ENCODE data around the gene PTTG1IP. TPM values are rescaled to one million over a fixed set of nuclear protein-coding genes. Genes with fewer than 3 reads are reported as not detected.

PTTG1IP gene
- total RNA-seq, 2 experiments from 2014 or later, result 60.7 to 61.8 TPM

DNA sequence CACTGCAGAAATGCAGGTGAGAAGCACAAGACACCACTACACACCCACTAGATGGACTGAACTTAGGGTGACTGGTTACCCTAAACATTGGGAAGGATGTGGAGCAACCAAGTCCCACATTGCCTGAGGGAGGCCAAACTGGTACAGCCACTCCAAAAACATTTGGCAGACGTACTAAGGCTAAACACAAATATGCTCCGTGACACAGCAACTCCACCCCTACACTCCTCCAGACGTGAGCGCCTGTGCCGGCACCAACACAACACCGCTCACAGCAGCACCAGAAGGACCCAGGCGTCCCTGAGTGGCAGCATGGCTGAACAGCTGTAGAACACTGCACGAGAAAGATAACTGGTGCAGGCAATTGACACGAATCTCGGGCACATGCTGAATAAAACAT is 14.7 kb downstream of the PTTG1IP start:
- POLR2A ChIA-PET, result no interaction called here
- H3K27me3 Mint-ChIP-seq, result no peaks in the 10 kb centered on the region
- CTCF ChIA-PET, result no interaction called here
- no peaks in the 10 kb centered on the region for H3K9me3 Mint-ChIP-seq
- peaks cover 24% of the 10 kb centered on the region for H3K36me3 Mint-ChIP-seq (ENCODE audit: low read depth)
- intact Hi-C loops (cut with micrococcal nuclease), result no loop called here
- no peak for TF ChIP-seq CTCF (IDR thresholded peaks at IDR 0.05)
- no peak overlapping the region for H3K27ac Mint-ChIP-seq
- H3K4me1 Mint-ChIP-seq (ENCODE audit: low read depth), result peaks cover 32% of the 10 kb centered on the region
- no peak overlapping the region for H3K4me3 Mint-ChIP-seq
- no peak for DNase-seq
- ATAC-seq, result no peak

DNA sequence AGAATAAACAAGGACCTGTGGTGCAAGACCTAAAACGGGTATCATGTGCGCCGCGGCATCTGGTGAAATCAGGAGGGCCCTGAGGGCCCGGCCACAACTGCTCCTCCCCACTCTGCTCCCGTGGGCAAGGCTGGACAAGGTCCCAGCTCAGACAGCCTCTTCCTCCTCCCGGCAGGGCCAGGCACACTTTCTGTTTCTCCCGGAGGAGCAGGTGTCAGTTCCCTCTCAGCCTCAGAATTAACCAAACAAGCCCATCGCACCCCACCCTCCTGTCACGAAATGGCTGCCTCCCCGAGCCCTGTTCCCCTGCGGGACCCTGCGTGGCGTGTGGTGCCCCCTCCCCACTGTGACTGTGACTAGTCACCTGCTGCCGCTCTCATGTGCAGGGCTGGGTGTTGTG is 15.2 kb downstream of the PTTG1IP start:
- H3K27me3 Mint-ChIP-seq, result no peaks in the 10 kb centered on the region
- H3K36me3 Mint-ChIP-seq (ENCODE audit: low read depth), result peaks cover 27% of the 10 kb centered on the region
- peaks cover 31% of the 10 kb centered on the region for H3K4me1 Mint-ChIP-seq (ENCODE audit: low read depth)
- H3K9me3 Mint-ChIP-seq, result no peaks in the 10 kb centered on the region
- TF ChIP-seq CTCF (IDR thresholded peaks at IDR 0.05), result no peak
- ChIA-PET CTCF (interaction anchor here (1.6 kb wide), 1 partner anchor 65 kb away, joined by 6 read pairs; no protein-coding TSS in a partner anchor), POLR2A (no interaction called here)
- intact Hi-C loops (cut with micrococcal nuclease), result no loop called here
- DNase-seq (no peak), ATAC-seq (no peak)
- H3K27ac Mint-ChIP-seq, result no peak overlapping the region
- no peak overlapping the region for H3K4me3 Mint-ChIP-seq

DNA sequence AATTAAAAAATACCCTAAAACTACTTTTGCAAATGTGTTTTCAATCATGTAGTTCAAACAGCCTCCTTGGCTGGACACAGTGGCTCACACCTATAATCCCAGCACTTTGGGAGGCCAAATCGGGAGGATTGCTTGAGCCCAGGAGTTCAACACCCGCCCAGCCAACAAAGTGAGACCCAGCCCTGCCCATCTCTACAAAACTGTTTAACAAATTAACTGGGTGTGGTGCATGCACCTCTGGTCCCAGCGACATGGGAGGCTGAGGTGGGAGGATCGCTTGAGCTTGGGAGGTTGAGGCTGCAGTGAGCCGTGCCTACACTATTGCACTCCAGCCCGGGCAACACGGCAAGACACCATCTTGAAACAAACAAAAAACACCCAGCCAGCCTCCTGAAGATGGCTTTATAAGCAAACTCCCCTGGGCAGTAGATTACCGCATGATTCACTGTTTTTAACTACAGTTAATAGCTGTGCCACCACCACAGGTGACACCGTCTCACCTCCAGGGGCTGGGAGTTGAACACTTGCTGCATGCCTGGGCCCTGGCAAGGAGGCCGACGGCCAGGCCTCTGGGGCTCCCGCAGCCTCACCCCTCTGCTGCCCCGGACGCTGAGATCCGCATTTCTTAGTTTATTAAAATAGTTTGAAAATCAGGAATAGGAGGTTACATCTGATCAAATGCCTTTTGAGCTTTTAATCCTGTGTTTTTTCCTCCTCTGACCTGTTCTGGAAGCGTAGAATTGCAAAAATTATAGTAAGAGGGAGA is 16.2 kb downstream of the PTTG1IP start:
- no peak for DNase-seq
- Mint-ChIP-seq H3K27me3 (no peaks in the 10 kb centered on the region), H3K4me3 (no peak overlapping the region), H3K27ac (no peak overlapping the region), H3K36me3 (ENCODE audit: low read depth) (peaks cover 36% of the 10 kb centered on the region), H3K9me3 (no peaks in the 10 kb centered on the region), H3K4me1 (ENCODE audit: low read depth) (peaks cover 29% of the 10 kb centered on the region)
- CTCF ChIA-PET, result interaction anchor here (1.6 kb wide), 1 partner anchor 64 kb away, joined by 6 read pairs; no protein-coding TSS in a partner anchor
- POLR2A ChIA-PET, result no interaction called here
- intact Hi-C loops (cut with micrococcal nuclease), result no loop called here
- no peak for TF ChIP-seq CTCF (IDR thresholded peaks at IDR 0.05)
- no peak for ATAC-seq

- intact Hi-C loops (cut with micrococcal nuclease), result no loop called here
- DNase-seq (no peak), ATAC-seq (no peak)
- Mint-ChIP-seq H3K4me3 (no peak overlapping the region), H3K36me3 (ENCODE audit: low read depth) (peaks cover 37% of the 10 kb centered on the region), H3K27me3 (no peaks in the 10 kb centered on the region), H3K27ac (no peak overlapping the region), H3K4me1 (ENCODE audit: low read depth) (peaks cover 32% of the 10 kb centered on the region), H3K9me3 (no peaks in the 10 kb centered on the region)
- ChIA-PET CTCF (interaction anchor here (1.4 kb wide), 1 partner anchor 55 kb away, joined by 4 read pairs; the partner anchor contains the start of gene UBE2G2), POLR2A (interaction anchor here (0.6 to 0.9 kb wide), 2 partner anchors 10 to 99 kb away, joined by 3 to 4 read pairs; no protein-coding TSS in a partner anchor)
- TF ChIP-seq CTCF (IDR thresholded peaks at IDR 0.05), result no peak
These were observed 17.4 kb downstream of the PTTG1IP start for GRCh38 chr21:44856131-44856530.

GRCh38 chr21:44855572-44855971 is 17.9 kb downstream of the PTTG1IP start:
- Mint-ChIP-seq H3K36me3 (ENCODE audit: low read depth) (peaks cover 41% of the 10 kb centered on the region), H3K27me3 (no peaks in the 10 kb centered on the region), H3K4me3 (no peak overlapping the region), H3K9me3 (no peaks in the 10 kb centered on the region), H3K27ac (no peak overlapping the region), H3K4me1 (ENCODE audit: low read depth) (peaks cover 34% of the 10 kb centered on the region)
- DNase-seq (no peak), ATAC-seq (no peak)
- intact Hi-C loops (cut with micrococcal nuclease), result no loop called here
- ChIA-PET CTCF (interaction anchor here (1.4 to 1.8 kb wide), 3 partner anchors 9 to 62 kb away, joined by 4 to 7 read pairs (median 4); partner anchors contain the start of gene UBE2G2), POLR2A (interaction anchor here (0.6 to 1.2 kb wide), 3 partner anchors 9 to 100 kb away, joined by 3 to 4 read pairs (median 3); no protein-coding TSS in a partner anchor)
- no peak for TF ChIP-seq CTCF (IDR thresholded peaks at IDR 0.05)

Measured in activated CD8-positive, alpha-beta T cell treated with anti-CD3 and anti-CD28 coated beads for 36 hours (primary cell).